GM19395 (cell line): ENCODE results near the gene VTI1A.
"Not testable (repeated sequence)": the region's sequence is repeated elsewhere in the genome, so short reads cannot be mapped to it uniquely, and the experiment has no call there.

Experiments used
- ATAC-seq: cut with Tn5 transposase; IDR thresholded peaks from one replicate; pipeline ENCODE4 v1.9.1; 2021; ENCODE audit warnings: mild to moderate bottlenecking, moderate library complexity; ENCODE audit not compliant: unreplicated experiment

Gene VTI1A

DNA sequence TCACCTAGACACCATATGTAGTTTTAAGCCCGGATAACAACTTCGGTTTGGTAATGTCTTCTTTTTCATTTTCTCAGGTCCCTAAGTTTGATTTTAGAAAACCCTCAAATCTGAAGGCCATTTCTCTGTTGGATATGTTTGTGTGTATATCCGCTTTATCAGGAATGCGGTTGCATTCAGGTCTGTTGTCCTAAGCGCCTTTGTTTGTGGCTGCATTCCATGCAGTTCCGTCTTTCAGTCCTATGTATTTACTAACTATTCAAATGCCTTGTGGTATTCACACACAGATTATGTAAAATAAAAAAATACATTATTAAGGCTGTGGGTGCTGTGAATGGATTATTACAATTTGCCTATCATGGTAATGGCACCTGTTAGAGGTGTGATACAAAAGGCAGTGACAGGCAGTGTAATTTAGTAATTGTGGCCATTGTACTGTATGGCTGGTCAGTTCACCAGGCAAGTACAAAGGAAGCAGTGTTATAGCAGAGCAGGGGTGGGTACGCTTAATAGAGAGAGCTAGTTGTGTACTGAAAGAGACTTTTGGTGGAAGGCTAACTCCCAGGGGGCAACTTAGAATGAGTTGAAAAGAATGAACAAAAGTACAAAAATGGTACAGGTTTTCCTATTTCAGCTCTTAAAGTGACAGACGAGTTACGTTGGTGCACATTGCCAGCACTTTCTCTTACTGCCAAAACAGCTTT lies 136.4 kb downstream of the VTI1A start:
- no peak for ATAC-seq

DNA sequence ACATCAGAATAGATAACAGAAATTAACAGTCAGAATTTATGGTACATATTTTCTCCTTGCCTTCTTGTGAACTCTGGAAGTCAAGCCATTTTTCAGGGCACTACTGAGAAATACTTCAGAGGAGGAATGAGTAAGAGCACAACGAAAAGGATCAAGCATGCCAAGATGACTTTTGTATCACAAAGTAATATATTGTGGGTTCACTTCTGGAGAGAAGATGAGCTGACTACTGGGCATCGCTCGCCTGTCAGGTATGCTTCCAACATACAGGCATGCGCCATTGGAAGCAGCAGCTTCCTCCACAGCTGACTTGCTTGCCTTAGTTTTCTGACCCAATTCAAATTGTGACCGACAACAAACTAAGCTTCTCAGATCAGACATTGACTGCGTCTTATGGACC lies 137.3 kb downstream of the VTI1A start:
- no peak for ATAC-seq

DNA sequence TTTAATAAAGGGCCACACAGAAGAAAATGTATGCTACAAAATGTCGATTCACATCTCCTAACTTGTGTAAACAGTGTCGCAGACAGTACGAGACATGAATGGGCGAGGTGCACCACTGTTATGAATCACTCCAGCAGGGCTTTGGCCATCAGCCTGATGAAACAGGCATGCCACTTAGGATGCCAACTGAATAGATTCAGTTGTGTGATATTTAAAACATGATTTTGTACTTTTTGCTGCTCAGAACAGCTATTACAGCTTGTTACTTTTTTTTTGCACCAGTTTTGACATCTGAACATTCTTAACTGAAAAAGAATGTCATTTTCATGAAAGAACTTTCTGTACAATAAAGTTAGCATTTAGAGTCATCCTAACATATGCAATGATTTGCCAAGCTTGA lies 138.1 kb downstream of the VTI1A start:
- no peak for ATAC-seq

DNA sequence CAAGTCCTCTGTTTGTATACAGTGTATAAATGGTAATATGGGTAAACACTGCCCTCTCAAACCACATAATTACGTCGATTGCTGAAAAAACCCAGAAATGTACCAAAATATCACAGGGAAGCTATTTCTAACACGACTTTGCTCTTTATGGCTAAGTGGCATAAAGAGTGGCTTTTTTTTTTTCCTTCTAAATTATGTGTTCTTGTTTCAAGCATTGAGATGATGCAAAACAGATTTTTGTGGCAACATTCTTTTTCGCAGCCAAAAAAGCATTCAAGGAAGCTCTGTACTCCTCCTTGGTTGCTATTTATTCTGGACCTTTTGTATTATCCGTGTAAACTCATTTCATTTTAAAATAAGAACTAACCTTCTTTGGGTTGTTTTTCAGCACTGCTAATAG lies 138.9 kb downstream of the VTI1A start:
- no peak for ATAC-seq

DNA sequence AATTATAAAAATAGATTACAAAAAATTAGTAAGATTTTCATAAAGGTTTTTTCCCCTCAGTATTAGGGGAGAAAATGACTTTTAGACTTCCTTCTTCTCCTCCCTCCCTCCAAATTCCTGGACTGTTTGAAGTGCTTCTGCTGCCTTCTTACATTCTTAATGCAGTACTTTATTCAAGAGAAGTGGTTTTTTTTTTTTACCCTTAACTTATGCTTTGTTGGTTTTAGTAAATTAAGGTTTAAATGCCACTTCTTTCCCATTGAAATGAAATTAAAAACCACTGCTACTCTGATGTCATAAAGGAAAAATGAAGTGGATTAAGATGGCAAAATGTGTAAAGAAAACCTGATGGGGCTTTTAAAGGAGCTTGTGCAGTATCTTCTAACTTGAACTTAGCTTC lies 140.7 kb downstream of the VTI1A start:
- ATAC-seq = no peak

DNA sequence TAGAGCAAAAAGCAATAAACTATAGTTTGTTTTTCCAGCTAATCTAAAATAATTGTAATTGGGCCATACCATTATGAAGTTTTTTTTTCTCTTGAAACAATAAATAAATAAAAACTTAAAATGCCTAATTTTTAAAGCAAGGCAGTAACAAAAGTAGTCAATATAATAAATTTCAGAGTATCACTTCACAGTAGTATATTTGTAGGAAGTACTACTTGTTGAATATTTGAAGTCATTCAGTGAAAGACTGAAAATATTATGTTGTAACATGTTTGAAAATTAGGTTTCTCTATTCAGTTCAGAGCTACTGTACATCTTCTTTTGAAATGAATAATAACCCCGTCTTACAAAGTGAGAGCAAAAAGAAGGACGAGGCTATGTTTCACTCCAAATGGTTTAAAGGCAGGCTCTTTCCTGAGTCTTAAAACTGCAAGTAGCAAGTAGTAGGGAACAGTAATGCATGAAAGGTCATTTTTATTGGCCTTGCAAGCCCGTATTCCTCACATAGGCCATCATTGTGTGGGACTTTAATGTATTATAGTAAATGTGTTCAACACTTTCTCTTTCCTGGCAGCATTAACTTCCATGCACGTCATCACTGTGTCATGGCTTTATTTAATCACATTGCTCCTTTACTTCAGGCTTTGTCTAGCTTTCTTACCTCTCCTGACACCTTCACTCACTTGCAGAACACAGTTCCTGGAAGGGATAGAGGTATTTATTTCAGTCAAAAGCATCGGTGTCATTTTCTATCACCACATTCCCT lies 141.4 kb downstream of the VTI1A start:
- ATAC-seq = no peak

DNA sequence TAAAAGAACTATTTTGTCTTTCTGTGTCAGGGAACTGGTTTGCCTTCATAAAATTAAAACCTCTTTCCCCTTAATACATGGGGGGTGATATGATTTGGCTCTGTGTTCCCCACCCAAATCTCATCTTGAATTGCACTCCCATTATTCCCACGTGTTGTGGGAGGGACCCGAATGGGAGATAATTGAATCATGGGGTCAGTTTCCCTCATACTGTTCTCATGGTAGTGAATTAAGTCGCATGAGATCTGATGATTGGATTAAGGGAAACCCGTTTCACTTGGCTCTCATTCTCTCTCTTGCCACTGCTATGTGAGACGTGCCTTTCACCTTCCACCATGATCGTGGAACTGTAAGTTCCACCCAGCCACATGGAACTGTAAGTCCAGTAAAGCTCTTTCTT lies 142.1 kb downstream of the VTI1A start:
- ATAC-seq = no peak

GRCh38 chr10:112590786-112591185 lies 143.8 kb downstream of the VTI1A start:
- not testable (repeated sequence) for ATAC-seq

DNA sequence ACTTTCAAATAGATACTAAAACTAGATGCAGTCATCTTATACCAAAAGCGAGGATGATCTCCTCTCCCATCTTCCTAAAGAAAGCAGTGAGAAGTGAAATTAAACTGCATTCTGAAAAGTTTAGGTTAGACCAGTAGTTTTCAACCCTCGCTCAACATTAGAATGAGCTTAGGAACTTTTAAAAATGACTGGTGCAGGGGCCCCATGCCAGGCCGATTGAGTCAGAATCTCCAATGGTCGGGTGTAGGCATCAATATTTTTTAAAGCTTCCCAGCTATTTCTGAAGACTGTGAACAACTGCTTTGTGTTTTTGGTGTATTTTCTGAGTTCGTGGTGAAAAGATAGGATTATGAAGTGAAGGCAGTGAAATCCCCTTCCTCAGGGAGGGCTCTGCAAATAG lies 146.0 kb downstream of the VTI1A start:
- no peak for ATAC-seq

- ATAC-seq = no peak
Measured at GRCh38 chr10:112601214-112602090, 154.4 kb downstream of the VTI1A start.

GRCh38 chr10:112603062-112603461 lies 156.0 kb downstream of the VTI1A start:
- ATAC-seq = no peak

GRCh38 chr10:112605063-112605462 lies 158.0 kb downstream of the VTI1A start:
- no peak for ATAC-seq

GRCh38 chr10:112607506-112607905 lies 160.5 kb downstream of the VTI1A start:
- ATAC-seq = no peak

DNA sequence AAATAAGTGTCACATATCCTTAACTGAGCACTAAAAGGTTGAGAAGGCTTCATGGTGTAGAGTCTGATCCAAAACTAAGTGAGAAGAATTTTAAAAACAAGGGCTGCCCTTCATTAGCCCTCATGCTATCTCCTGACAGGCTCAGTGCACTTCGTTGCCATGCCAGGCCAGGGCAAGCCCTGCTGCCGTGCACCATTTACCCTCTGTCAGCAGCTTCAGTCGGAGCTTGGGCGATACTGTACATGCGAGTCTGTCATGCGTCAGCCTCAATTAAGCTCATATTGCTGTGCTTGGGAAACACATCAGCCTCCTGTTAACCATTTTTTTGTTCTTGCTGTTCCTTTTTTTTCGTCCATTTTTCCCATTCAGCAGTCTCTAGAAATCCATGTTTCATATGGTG lies 166.6 kb downstream of the VTI1A start:
- no peak for ATAC-seq

DNA sequence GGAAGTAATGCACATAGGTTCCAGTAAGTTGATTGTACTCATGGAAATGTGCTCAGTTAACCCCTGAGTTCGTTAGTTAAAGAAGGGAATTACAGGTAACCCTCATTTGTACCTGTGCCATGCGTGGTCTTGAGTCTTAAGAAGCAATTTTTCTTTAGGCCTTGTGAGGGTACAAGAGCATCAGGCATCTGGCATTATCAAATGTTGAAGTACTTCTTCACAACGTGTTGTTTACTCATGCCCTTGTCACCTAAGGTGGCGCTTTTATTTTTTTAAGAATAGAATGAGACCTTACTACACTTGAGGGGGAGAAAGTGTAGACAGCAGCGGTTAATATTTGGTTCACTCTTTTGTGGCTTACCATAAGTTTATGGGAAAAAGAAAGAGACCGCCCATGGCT lies 167.1 kb downstream of the VTI1A start:
- no peak for ATAC-seq

DNA sequence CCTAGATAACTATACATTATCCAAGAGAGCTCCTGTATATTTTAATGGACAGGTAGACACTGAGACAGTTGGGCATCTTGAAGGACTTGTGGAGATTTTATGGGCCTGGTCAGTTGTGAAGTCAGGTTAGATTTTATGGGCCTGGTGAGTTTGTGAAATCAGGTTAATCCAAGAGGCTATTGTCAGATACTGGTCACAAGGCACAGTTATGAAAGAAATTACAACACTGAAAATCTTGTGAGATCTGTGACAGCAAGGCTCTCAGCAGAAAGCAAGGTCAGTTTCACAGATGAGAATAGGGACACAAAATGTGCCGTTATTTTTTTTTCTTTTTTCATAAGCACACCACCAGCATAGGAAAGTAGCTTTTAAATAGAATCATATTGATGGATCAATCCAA lies 167.6 kb downstream of the VTI1A start:
- ATAC-seq = no peak

GRCh38 chr10:112615269-112615668 lies 168.3 kb downstream of the VTI1A start:
- ATAC-seq = no peak

DNA sequence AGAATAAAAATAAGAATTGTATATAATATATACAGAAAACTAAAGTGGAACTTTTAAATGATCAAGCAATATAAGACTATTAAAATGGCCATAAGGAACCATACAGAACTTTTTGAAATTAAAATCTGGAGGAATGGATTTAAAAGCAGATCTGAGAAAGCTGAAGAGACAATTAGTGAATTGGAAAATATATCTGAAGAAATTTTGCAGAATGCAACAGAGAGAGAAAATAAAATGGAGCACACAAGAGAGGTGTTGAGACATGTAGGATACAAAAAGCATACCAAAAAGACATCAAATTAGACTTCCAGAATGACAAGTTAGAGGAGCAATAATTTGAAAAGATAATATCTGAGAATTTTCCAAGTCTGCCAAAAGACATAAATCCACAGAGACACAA lies 169.6 kb downstream of the VTI1A start:
- ATAC-seq = no peak

DNA sequence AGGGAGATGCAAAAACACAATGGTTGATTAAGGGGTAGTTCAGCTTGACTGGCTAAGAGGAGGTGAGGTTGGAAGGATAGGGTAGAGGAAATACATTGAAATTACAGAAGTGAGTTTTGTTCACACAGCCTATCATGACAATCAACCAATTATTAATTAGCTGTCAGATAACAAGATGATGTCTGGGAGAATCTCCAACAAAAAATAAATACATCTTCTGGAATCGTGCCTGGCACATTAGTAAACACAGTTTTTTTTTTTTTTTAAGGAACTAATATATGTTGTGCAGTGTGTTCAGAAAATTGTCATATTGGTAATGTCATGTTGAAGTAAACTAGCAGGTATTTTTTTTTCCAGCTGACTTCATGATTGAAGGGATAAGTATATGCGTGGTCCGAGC lies 171.8 kb downstream of the VTI1A start:
- no peak for ATAC-seq

GRCh38 chr10:112619556-112619955 lies 172.5 kb downstream of the VTI1A start:
- ATAC-seq = no peak

DNA sequence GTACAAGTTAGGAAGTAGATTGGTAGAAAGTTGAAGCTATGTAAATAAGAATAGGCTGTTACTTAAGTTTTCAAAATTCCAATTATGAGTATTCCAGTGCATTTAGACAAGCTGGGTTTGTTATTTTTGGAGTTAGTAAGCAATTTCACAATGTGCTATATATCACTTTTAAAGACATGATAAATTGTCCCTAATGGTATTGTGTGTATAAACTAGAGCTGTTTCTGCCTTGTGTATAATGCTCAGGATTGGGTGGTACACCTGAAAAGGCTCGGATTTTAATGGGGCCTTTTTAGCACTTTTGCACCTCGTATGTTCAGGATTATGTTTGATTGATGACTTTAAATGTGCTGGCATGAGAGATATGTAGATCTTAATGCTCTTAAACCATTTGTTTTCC lies 175.8 kb downstream of the VTI1A start:
- no peak for ATAC-seq
